Measurements from ENCODE around the gene ZFP90. TPM values are rescaled to one million over a fixed set of nuclear protein-coding genes. Genes with fewer than 3 reads are reported as not detected.

ZFP90 gene
- total RNA-seq, 1 donor from 2014 or later: 17.7 TPM

GRCh38 chr16:68510775-68511174 is 28.3 kb upstream of the ZFP90 start:
- DNase-seq (peak; percentile 9), ATAC-seq (no peak)
- H3K27ac ChIP-seq: no peak overlapping the region
- TF ChIP-seq CTCF (IDR thresholded peaks at IDR 0.05): no peak
- peaks cover 6% of the 10 kb centered on the region for H3K4me1 ChIP-seq
- no peaks in the 10 kb centered on the region for H3K27me3 ChIP-seq
- intact Hi-C loops (cut with DNase I): no loop called here
- H3K4me3 ChIP-seq: no peak overlapping the region
- no peaks in the 10 kb centered on the region for H3K9me3 ChIP-seq
- H3K36me3 ChIP-seq: no peaks in the 10 kb centered on the region

GRCh38 chr16:68512183-68512582 is 26.9 kb upstream of the ZFP90 start:
- Histone ChIP-seq H3K36me3 (no peaks in the 10 kb centered on the region), H3K4me1 (peaks cover 6% of the 10 kb centered on the region), H3K27ac (no peak overlapping the region), H3K4me3 (no peak overlapping the region), H3K27me3 (no peaks in the 10 kb centered on the region), H3K9me3 (no peaks in the 10 kb centered on the region)
- intact Hi-C loops (cut with DNase I): no loop called here
- DNase-seq (peak; percentile 50), ATAC-seq (peak; percentile 21)
- no peak for TF ChIP-seq CTCF (IDR thresholded peaks at IDR 0.05)

GRCh38 chr16:68512742-68513141 is 26.3 kb upstream of the ZFP90 start:
- Histone ChIP-seq H3K27me3 (no peaks in the 10 kb centered on the region), H3K9me3 (no peaks in the 10 kb centered on the region), H3K4me1 (peaks cover 6% of the 10 kb centered on the region), H3K27ac (no peak overlapping the region), H3K36me3 (no peaks in the 10 kb centered on the region), H3K4me3 (no peak overlapping the region)
- DNase-seq (no peak), ATAC-seq (no peak)
- intact Hi-C loops (cut with DNase I): no loop called here
- no peak for TF ChIP-seq CTCF (IDR thresholded peaks at IDR 0.05)

- Histone ChIP-seq H3K4me1 (peaks cover 6% of the 10 kb centered on the region), H3K27ac (no peak overlapping the region), H3K4me3 (no peak overlapping the region), H3K9me3 (no peaks in the 10 kb centered on the region), H3K27me3 (no peaks in the 10 kb centered on the region), H3K36me3 (no peaks in the 10 kb centered on the region)
- no peak for TF ChIP-seq CTCF (IDR thresholded peaks at IDR 0.05)
- peak; percentile 25 for DNase-seq
- ATAC-seq: no peak
- intact Hi-C loops (cut with DNase I): no loop called here
These were observed 24.6 kb upstream of the ZFP90 start for GRCh38 chr16:68514511-68514910.

GRCh38 chr16:68517606-68518166 is 21.4 kb upstream of the ZFP90 start:
- H3K27me3 ChIP-seq: no peaks in the 10 kb centered on the region
- TF ChIP-seq CTCF (IDR thresholded peaks at IDR 0.05): no peak
- no peak overlapping the region for H3K4me3 ChIP-seq
- H3K4me1 ChIP-seq: no peaks in the 10 kb centered on the region
- intact Hi-C loops (cut with DNase I): no loop called here
- DNase-seq (no peak), ATAC-seq (no peak)
- H3K36me3 ChIP-seq: no peaks in the 10 kb centered on the region
- no peaks in the 10 kb centered on the region for H3K9me3 ChIP-seq
- no peak overlapping the region for H3K27ac ChIP-seq

- no peak for ATAC-seq
- Histone ChIP-seq H3K9me3 (no peaks in the 10 kb centered on the region), H3K27me3 (no peaks in the 10 kb centered on the region), H3K4me3 (no peak overlapping the region), H3K27ac (no peak overlapping the region), H3K4me1 (no peaks in the 10 kb centered on the region), H3K36me3 (no peaks in the 10 kb centered on the region)
- no peak for TF ChIP-seq CTCF (IDR thresholded peaks at IDR 0.05)
- intact Hi-C loops (cut with DNase I): no loop called here
- DNase-seq: no peak
These were observed 19.8 kb upstream of the ZFP90 start for GRCh38 chr16:68519225-68519745.
